ENCODE results near the gene SF1. TPM values are rescaled to one million over a fixed set of nuclear protein-coding genes. Genes with fewer than 3 reads are reported as not detected.
A peak's percentile ranks its signal among the peaks of the same experiment; 100 is the strongest.

SF1 gene
- total RNA-seq, 2 experiments from 2014 or later, result 247 to 535 TPM

- no peak overlapping the region for H2AFZ ChIP-seq (ENCODE audit: low read length)
- BruUV-seq (replicated peaks), result no TSS peak
- H3K4me1 ChIP-seq (ENCODE audit: insufficient read depth, low read length, poor library complexity, severe bottlenecking), result peaks cover 27% of the 10 kb centered on the region
- no peaks in the 10 kb centered on the region; the same call in 1 of the 2 replicates for H3K79me2 ChIP-seq (ENCODE audit: insufficient read depth, low read depth, low read length)
- H3K27ac ChIP-seq (ENCODE audit: low read depth, low read length, poor library complexity, severe bottlenecking), result no peak overlapping the region
- H3K4me3 ChIP-seq (ENCODE audit: low read depth, low read length, poor library complexity, severe bottlenecking), result no peak overlapping the region
- H3K9me3 ChIP-seq (ENCODE audit: low read length), result no peaks in the 10 kb centered on the region
- TF ChIP-seq EZH2phosphoT487 (IDR thresholded peaks at IDR 0.05; ENCODE audit: borderline replicate concordance, low read depth, low read length) (no peak), CTCF (conservative IDR thresholded peaks at IDR 0.05; ENCODE audit: low read length) (no peak)
- H3K4me2 ChIP-seq (ENCODE audit: low read length), result no peak overlapping the region
- H4K20me1 ChIP-seq (ENCODE audit: insufficient read depth, low read length), result no peaks in the 10 kb centered on the region
- intact Hi-C loops (cut with micrococcal nuclease; ENCODE audit: unreplicated experiment), result no loop called here
- no peaks in the 10 kb centered on the region for H3K9me2 ChIP-seq (ENCODE audit: insufficient read depth, low read length)
- ChIA-PET CTCF (ENCODE audit: unreplicated experiment) (interaction anchor here (1.1 to 1.5 kb wide), 2 partner anchors 22 to 60 kb away, joined by 4 to 5 read pairs; no protein-coding TSS in a partner anchor), POLR2A (interaction anchor here (0.9 to 2.8 kb wide), 4 partner anchors 13 to 31 kb away, joined by 4 to 9 read pairs (median 6); partner anchors contain the start of gene SF1)
- no peaks in the 10 kb centered on the region for H3K36me3 ChIP-seq (ENCODE audit: insufficient read depth, low read length)
- DNase-seq (ENCODE audit: low spot score), result no peak
These were observed 30.2 kb downstream of the SF1 start for GRCh38 chr11:64747961-64748665.

GRCh38 chr11:64746486-64746885, 31.9 kb downstream of the SF1 start:
- H2AFZ ChIP-seq (ENCODE audit: low read length), result peak overlapping the region; percentile 78; the same call in 1 of the 2 replicates
- CTCF ChIA-PET (ENCODE audit: unreplicated experiment), result interaction anchor here (1.5 kb wide), 1 partner anchor 58 kb away, joined by 4 read pairs; no protein-coding TSS in a partner anchor
- no TSS peak for BruUV-seq (replicated peaks)
- H3K4me3 ChIP-seq (ENCODE audit: low read depth, low read length, poor library complexity, severe bottlenecking), result peak overlapping the region; percentile 89
- peaks cover 5% of the 10 kb centered on the region; the same call in 1 of the 2 replicates for H3K36me3 ChIP-seq (ENCODE audit: insufficient read depth, low read length)
- no peaks in the 10 kb centered on the region for H3K9me2 ChIP-seq (ENCODE audit: insufficient read depth, low read length)
- H4K20me1 ChIP-seq (ENCODE audit: insufficient read depth, low read length), result 0 out of 2 replicates have a peak, but pooled peaks cover 7% of the 10 kb centered on the region
- peaks cover 41% of the 10 kb centered on the region for H3K4me1 ChIP-seq (ENCODE audit: insufficient read depth, low read length, poor library complexity, severe bottlenecking)
- intact Hi-C loops (cut with micrococcal nuclease; ENCODE audit: unreplicated experiment), result no loop called here
- peaks cover 6% of the 10 kb centered on the region; the same call in 1 of the 2 replicates for H3K79me2 ChIP-seq (ENCODE audit: insufficient read depth, low read depth, low read length)
- DNase-seq (ENCODE audit: low spot score), result no peak
- peak overlapping the region; percentile 90 for H3K4me2 ChIP-seq (ENCODE audit: low read length)
- POLR2A ChIA-PET, result interaction anchor here (0.6 to 2.8 kb wide), 2 partner anchors 17 to 26 kb away, joined by 3 to 9 read pairs; no protein-coding TSS in a partner anchor
- H3K27ac ChIP-seq (ENCODE audit: low read depth, low read length, poor library complexity, severe bottlenecking), result peak overlapping the region; percentile 95
- no peak for TF ChIP-seq CTCF (conservative IDR thresholded peaks at IDR 0.05; ENCODE audit: low read length)
- TF ChIP-seq EZH2phosphoT487 (IDR thresholded peaks at IDR 0.05; ENCODE audit: borderline replicate concordance, low read depth, low read length), result no peak
- no peaks in the 10 kb centered on the region for H3K9me3 ChIP-seq (ENCODE audit: low read length)
